ENCODE measurements around the gene LILRA6. TPM values are rescaled to one million over a fixed set of nuclear protein-coding genes. Genes with fewer than 3 reads are reported as not detected.

LILRA6 gene
- total and polyA plus RNA-seq, 10 of the 15 experiments (the other 5 are each of a cell fraction or from before 2014, with no cell fraction given): 0.04 to 1.7 (median 0.09) TPM; not detected in 2

- peaks cover 0 to 1% of the 10 kb centered on the region in 2 experiments; a peak in 2 of 4 replicates for H3K27me3 ChIP-seq (replicated peaks in 1 of 2; ENCODE audit: control insufficient read depth in 2 of 2, insufficient read depth in 2 of 2, low read length in 1 of 2)
- no TSS peak for BruUV-seq (replicated peaks)
- SMC1A ChIA-PET (ENCODE audit: uncharacterized antibody, unreplicated experiment): no interaction called here
Observed at GRCh38 chr19:54275951-54276350, 33.4 kb upstream of the LILRA6 start.

More at GRCh38 chr19:54275951-54276350, 33.4 kb upstream of the LILRA6 start:
- Histone ChIP-seq H3K4me3 (no peak overlapping the region), H3K4me2 (ENCODE audit: control insufficient read depth, insufficient read depth) (no peak overlapping the region), H4K20me1 (ENCODE audit: control insufficient read depth, insufficient read depth) (no peaks in the 10 kb centered on the region), H2AFZ (ENCODE audit: control insufficient read depth, low read depth, low read length) (no peak overlapping the region), H3K36me3 (ENCODE audit: control insufficient read depth in 2 of 2, insufficient read depth in 2 of 2, low read length in 1 of 2) (no peaks in the 10 kb centered on the region), H3K27ac (ENCODE audit: control insufficient read depth, insufficient read depth) (no peak overlapping the region), H3K9ac (ENCODE audit: control insufficient read depth, insufficient read depth, low read length) (no peak overlapping the region), H3K4me1 (ENCODE audit: control insufficient read depth, insufficient read depth, low read length) (no peaks in the 10 kb centered on the region), H3K9me3 (replicated peaks; ENCODE audit: control insufficient read depth, insufficient read depth, low read length) (no peaks in the 10 kb centered on the region; the same call in 2 of the 3 replicates), H3K79me2 (ENCODE audit: control insufficient read depth, insufficient read depth, low read length) (no peaks in the 10 kb centered on the region)
- ATAC-seq (no peak), DNase-seq (ENCODE audit: low read depth, low spot score) (no peak), FAIRE-seq (no peak)
- TF ChIP-seq SREBF1 (IDR thresholded peaks at IDR 0.05; ENCODE audit: low read length): no peak
- no peak for TF ChIP-seq SUPT20H (IDR thresholded peaks at IDR 0.05; ENCODE audit: borderline replicate concordance, control insufficient read depth, low read depth, low read length)
- TF ChIP-seq EGR1 (IDR thresholded peaks at IDR 0.05; ENCODE audit: borderline replicate concordance in 1 of 2, low read depth in 2 of 2, low read length in 2 of 2): no peak
- no peak for TF ChIP-seq POLR2A (IDR thresholded peaks at IDR 0.05; ENCODE audit: low read depth, low read length)
- TF ChIP-seq IRF4 (IDR thresholded peaks at IDR 0.05; ENCODE audit: low read depth, low read length): no peak
- no peak for TF ChIP-seq CTCF (IDR thresholded peaks at IDR 0.05 in 2 of 3, conservative IDR thresholded peaks at IDR 0.05 in 1 of 3; ENCODE audit: control insufficient read depth in 2 of 3, extremely low read depth in 1 of 3, insufficient read depth in 1 of 3, low read depth in 3 of 3, low read length in 3 of 3)
- no peak for TF ChIP-seq PBX3 (IDR thresholded peaks at IDR 0.05; ENCODE audit: insufficient replicate concordance, low read depth, low read length)
- no peak for TF ChIP-seq ESRRA (IDR thresholded peaks at IDR 0.05; ENCODE audit: low read length)
- TF ChIP-seq PRDM15 (CRISPR knock-in tag; IDR thresholded peaks at IDR 0.05): no peak
- no peak for TF ChIP-seq ASH2L (IDR thresholded peaks at IDR 0.05; ENCODE audit: borderline replicate concordance, low read depth)
- TF ChIP-seq ZBTB4 (CRISPR knock-in tag; IDR thresholded peaks at IDR 0.05): no peak
- no peak for TF ChIP-seq PAX8 (IDR thresholded peaks at IDR 0.05)
- intact Hi-C loops (cut with micrococcal nuclease; ENCODE audit: unreplicated experiment): no loop called here
- RAD21 ChIA-PET (ENCODE audit: unreplicated experiment): no interaction called here
- POLR2A ChIA-PET: no interaction called here
- in situ Hi-C loops (cut with MboI): no loop called here
- WGBS (ENCODE audit: insufficient coverage, insufficient replicate concordance, low lambda C conversion rate, missing lambda C conversion rate): 23% methylated on average over 5 of the region's 9 CpGs
- CTCF ChIA-PET: no interaction called here
